Loucy (cell line): Measurements from ENCODE around the gene TMPRSS6.

Source experiments
- H2AFZ ChIP-seq: fragments of 200-600 bp; sonication (generic); 2 replicates; pipeline ENCODE4 v1.6.0; 2016; ENCODE audit warnings: antibody characterized with exemption, mild to moderate bottlenecking, low read length, moderate library complexity
- H3F3A ChIP-seq: fragments of 200-600 bp; 2 replicates; pipeline ENCODE4 v1.6.0; 2016; ENCODE audit warnings: antibody characterized with exemption, low read depth, mild to moderate bottlenecking
- H3K27me3 ChIP-seq: fragments of 200-600 bp; sonication (generic); 2 replicates; pipeline ENCODE4 v1.6.1; 2014; ENCODE audit warnings: low read length, mild to moderate bottlenecking; ENCODE audit not compliant: insufficient read depth, poor library complexity, severe bottlenecking
- H3K36me3 ChIP-seq: fragments of 200-600 bp; sonication (generic); 2 replicates; pipeline ENCODE4 v1.6.1; 2016; ENCODE audit warnings: low read length; ENCODE audit not compliant: insufficient read depth
- H3K4me1 ChIP-seq: fragments of 200-600 bp; sonication (generic); 2 replicates; pipeline ENCODE4 v1.5.1; 2014; ENCODE audit warnings: low read length, mild to moderate bottlenecking; ENCODE audit not compliant: insufficient read depth, poor library complexity, severe bottlenecking
- H3K4me2 ChIP-seq: fragments of 200-600 bp; sonication (generic); 2 replicates; pipeline ENCODE4 v1.6.0; 2014; ENCODE audit warnings: antibody characterized with exemption, low read length, low read depth, mild to moderate bottlenecking; ENCODE audit not compliant: poor library complexity, severe bottlenecking
- H3K4me3 ChIP-seq: fragments of 200-600 bp; sonication (generic); 2 replicates; pipeline ENCODE4 v1.5.1; 2014; ENCODE audit warnings: low read length, mild to moderate bottlenecking, mixed read lengths; ENCODE audit not compliant: poor library complexity, severe bottlenecking
- H3K79me2 ChIP-seq: fragments of 200-600 bp; sonication (generic); 2 replicates; pipeline ENCODE4 v1.6.1; 2014; ENCODE audit warnings: low read length; ENCODE audit not compliant: insufficient read depth
- H3K9ac ChIP-seq: fragments of 200-600 bp; sonication (generic); 2 replicates; pipeline ENCODE4 v1.6.0; 2014; ENCODE audit warnings: mild to moderate bottlenecking, low read depth, low read length, moderate library complexity; ENCODE audit not compliant: poor library complexity, severe bottlenecking
- H3K9me2 ChIP-seq: fragments of 200-600 bp; sonication (generic); replicated peaks from 2 replicates; pipeline ENCODE4 v1.6.1; 2016; ENCODE audit warnings: low read depth, low read length, mixed read lengths
- H3K9me3 ChIP-seq: fragments of 200-600 bp; sonication (generic); 2 replicates; pipeline ENCODE4 v1.6.1; 2014; ENCODE audit warnings: mild to moderate bottlenecking, antibody characterized with exemption, low read length, low read depth; ENCODE audit not compliant: insufficient read depth
- H4K20me1 ChIP-seq: fragments of 200-600 bp; sonication (generic); 2 replicates; pipeline ENCODE4 v1.6.0; 2014; ENCODE audit warnings: antibody characterized with exemption, low read length, mild to moderate bottlenecking; ENCODE audit not compliant: insufficient read depth, poor library complexity, severe bottlenecking
- EZH2phosphoT487 ChIP-seq: fragments of 200-600 bp; IDR thresholded peaks from 2 replicates; pipeline ENCODE4 v1.6.1; 2018; ENCODE audit warnings: antibody characterized with exemption, mild to moderate bottlenecking, moderate library complexity, borderline replicate concordance
- TF ChIP-seq, protein P1 (sequence below): fragments of 200-600 bp; sonication (generic); conservative IDR thresholded peaks from 2 replicates; pipeline ENCODE4 v1.5.1; 2014; ENCODE audit warnings: mild to moderate bottlenecking, antibody characterized with exemption, low read length

TMPRSS6 gene

DNA sequence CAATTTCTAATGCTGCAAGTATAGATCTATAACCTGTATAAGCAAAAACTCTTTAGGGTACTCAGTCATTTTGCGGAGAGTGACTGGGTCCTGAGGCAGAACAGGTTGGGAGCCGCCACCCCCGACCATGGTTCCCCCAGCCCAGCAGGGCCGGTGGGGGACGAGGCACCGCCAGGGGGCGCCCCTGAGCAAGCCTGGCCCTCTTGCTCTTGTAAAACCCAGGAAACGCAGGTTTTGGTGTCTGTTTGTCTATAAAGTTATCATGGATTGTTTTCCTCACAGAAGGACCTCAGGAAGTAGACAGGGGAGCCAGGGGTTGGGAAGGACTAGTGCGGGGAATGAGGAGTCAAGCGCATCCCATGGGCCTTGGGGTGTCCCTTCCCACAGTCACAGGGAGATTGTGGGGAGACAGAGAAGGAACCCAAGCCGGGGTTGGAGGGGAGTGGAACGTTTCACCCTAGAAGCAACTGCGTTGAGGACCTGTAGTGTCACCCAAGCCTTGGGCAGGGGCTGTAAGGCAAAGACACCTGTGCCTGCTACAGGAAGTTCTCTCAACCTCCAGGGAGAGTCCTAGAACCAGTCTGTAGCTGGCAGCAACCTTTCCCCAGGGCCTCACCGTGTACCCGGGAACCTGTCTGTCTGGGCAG is 31.6 kb downstream of the TMPRSS6 start:
- H3K36me3 ChIP-seq, result no peaks in the 10 kb centered on the region
- no peaks in the 10 kb centered on the region for H3K27me3 ChIP-seq
- peak overlapping the region; percentile 25 for H3K4me2 ChIP-seq
- H3K9me2 ChIP-seq, result no peaks in the 10 kb centered on the region
- peak overlapping the region; percentile 75 for H2AFZ ChIP-seq
- H3K4me1 ChIP-seq, result peaks cover 20% of the 10 kb centered on the region
- no peaks in the 10 kb centered on the region for H3K9me3 ChIP-seq
- H3K4me3 ChIP-seq, result no peak overlapping the region
- H3K9ac ChIP-seq, result peak overlapping the region; percentile 33
- no peaks in the 10 kb centered on the region for H4K20me1 ChIP-seq
- H3F3A ChIP-seq, result no peaks in the 10 kb centered on the region
- H3K79me2 ChIP-seq, result no peaks in the 10 kb centered on the region
- TF ChIP-seq, protein P1, sequence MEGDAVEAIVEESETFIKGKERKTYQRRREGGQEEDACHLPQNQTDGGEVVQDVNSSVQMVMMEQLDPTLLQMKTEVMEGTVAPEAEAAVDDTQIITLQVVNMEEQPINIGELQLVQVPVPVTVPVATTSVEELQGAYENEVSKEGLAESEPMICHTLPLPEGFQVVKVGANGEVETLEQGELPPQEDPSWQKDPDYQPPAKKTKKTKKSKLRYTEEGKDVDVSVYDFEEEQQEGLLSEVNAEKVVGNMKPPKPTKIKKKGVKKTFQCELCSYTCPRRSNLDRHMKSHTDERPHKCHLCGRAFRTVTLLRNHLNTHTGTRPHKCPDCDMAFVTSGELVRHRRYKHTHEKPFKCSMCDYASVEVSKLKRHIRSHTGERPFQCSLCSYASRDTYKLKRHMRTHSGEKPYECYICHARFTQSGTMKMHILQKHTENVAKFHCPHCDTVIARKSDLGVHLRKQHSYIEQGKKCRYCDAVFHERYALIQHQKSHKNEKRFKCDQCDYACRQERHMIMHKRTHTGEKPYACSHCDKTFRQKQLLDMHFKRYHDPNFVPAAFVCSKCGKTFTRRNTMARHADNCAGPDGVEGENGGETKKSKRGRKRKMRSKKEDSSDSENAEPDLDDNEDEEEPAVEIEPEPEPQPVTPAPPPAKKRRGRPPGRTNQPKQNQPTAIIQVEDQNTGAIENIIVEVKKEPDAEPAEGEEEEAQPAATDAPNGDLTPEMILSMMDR, result peak; percentile 97
- TF ChIP-seq EZH2phosphoT487, result no peak

DNA sequence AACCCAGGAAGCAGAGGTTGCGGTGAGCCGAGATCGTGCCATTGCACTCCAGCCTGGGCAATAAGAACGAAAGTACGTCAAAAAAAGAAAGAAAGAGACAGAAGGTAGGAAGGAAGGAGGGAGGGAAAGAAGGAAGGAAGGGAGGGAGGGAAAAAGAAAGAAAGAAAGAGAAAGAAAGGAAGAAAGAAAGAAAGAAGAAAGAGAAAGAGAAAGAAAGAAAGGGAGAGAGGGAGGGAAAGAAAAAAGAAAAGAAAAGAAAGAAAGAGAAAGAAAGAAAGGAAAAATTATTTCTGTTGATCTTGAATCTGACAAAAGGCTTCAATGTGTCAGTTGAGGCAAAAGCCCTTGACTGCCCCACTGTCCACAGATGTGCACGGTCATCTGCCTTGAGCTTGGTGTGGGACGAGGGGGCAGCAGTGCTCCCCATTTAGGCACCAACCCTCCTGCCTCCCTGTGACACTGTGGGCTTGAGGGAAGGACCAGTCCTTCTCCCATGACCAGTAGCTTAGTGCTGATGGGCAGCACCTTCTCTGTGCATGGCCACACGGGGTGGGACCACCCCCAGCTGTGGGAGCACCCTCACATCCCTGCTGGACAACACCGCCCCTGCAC is 33.6 kb downstream of the TMPRSS6 start:
- Histone ChIP-seq H3K27me3 (no peaks in the 10 kb centered on the region), H4K20me1 (no peaks in the 10 kb centered on the region), H3K9me2 (no peaks in the 10 kb centered on the region), H2AFZ (no peak overlapping the region), H3K9me3 (no peaks in the 10 kb centered on the region), H3K4me3 (no peak overlapping the region), H3K79me2 (no peaks in the 10 kb centered on the region), H3K36me3 (no peaks in the 10 kb centered on the region), H3F3A (no peaks in the 10 kb centered on the region), H3K4me2 (no peak overlapping the region), H3K4me1 (peaks cover 20% of the 10 kb centered on the region), H3K9ac (no peak overlapping the region)
- TF ChIP-seq, protein P1, result no peak
- no peak for TF ChIP-seq EZH2phosphoT487

DNA sequence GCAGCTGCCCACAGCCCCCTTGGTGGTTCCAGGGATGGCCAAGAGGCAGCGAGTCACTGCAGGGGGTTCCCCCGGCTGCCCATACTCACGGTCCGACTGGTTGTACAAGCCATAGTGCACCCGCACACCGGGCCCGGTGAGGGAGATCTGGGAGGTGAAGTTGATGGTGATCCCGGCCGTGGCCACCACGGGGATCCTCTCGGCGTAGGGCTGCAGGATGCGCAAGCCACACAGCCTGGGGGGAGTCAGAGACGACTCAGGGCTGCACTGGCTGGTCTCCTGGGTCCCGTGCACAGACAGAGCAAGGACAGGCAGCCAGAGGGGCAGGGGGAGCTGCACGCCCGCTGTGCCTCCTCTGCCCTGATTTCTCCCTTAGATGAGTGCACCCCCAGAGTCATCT is 34.5 kb downstream of the TMPRSS6 start:
- Histone ChIP-seq H3K27me3 (no peaks in the 10 kb centered on the region), H2AFZ (no peak overlapping the region), H3K9ac (no peak overlapping the region), H3K4me1 (peaks cover 18% of the 10 kb centered on the region), H3K36me3 (no peaks in the 10 kb centered on the region), H3K4me3 (no peak overlapping the region), H3K9me3 (no peaks in the 10 kb centered on the region), H3K4me2 (no peak overlapping the region), H3F3A (no peaks in the 10 kb centered on the region), H3K9me2 (no peaks in the 10 kb centered on the region), H3K79me2 (no peaks in the 10 kb centered on the region), H4K20me1 (no peaks in the 10 kb centered on the region)
- TF ChIP-seq EZH2phosphoT487, result no peak
- TF ChIP-seq, protein P1, result no peak
